Measurements from ENCODE around the gene SCT.

GRCh38 chr11:656866-657265, 29.9 kb upstream of the SCT start:
- TF ChIP-seq, protein P1, sequence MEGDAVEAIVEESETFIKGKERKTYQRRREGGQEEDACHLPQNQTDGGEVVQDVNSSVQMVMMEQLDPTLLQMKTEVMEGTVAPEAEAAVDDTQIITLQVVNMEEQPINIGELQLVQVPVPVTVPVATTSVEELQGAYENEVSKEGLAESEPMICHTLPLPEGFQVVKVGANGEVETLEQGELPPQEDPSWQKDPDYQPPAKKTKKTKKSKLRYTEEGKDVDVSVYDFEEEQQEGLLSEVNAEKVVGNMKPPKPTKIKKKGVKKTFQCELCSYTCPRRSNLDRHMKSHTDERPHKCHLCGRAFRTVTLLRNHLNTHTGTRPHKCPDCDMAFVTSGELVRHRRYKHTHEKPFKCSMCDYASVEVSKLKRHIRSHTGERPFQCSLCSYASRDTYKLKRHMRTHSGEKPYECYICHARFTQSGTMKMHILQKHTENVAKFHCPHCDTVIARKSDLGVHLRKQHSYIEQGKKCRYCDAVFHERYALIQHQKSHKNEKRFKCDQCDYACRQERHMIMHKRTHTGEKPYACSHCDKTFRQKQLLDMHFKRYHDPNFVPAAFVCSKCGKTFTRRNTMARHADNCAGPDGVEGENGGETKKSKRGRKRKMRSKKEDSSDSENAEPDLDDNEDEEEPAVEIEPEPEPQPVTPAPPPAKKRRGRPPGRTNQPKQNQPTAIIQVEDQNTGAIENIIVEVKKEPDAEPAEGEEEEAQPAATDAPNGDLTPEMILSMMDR (IDR thresholded peaks at IDR 0.05) = no peak
- TF ChIP-seq POLR2AphosphoS5 (IDR thresholded peaks at IDR 0.05; ENCODE audit: low read depth, low read length) = no peak

All from Panc1 (cell line).